H1 (cell line): Measurements from ENCODE around the gene CALML5. TPM values are rescaled to one million over a fixed set of nuclear protein-coding genes. Genes with fewer than 3 reads are reported as not detected.

ENCODE experiments used
- TBP ChIP-seq: IDR thresholded peaks from 2 replicates; pipeline ENCODE4 v1.6.1; 2011; ENCODE audit warnings: low read depth, low read length, improper control_type of control experiment
- polyA plus RNA-seq, 7 experiments: library from polyadenylated mRNA; depleted of rRNA in 3 of 7; stranded (reverse) in 5 of 7; unstranded in 2 of 7; fragments of >200 nt in 5 of 7; fragments of 200-250 nt in 2 of 7; gene quantifications; 1 replicate in 5 of 7; 2 replicates in 1 of 7; 4 replicates in 1 of 7; pipeline versions ENCODE4 v1.2.1 to v1.2.3, GENCODE V29; 2011 to 2013; ENCODE audit warnings: missing spikeins in 2 of 7, mixed read lengths in 2 of 7
- total RNA-seq: library from RNA; stranded (reverse); fragmentation: NEBNext Ultra II Directional; extraction: Animal tissue kit (Norgen Biotek cat#: 25700); gene quantifications from 2 replicates; pipeline ENCODE4 v1.2.1, GENCODE V29; 2021

Gene CALML5
- total and polyA plus RNA-seq, 2 of the 8 experiments (the other 6 are each of a cell fraction or from before 2014, with no cell fraction given): not detected

DNA sequence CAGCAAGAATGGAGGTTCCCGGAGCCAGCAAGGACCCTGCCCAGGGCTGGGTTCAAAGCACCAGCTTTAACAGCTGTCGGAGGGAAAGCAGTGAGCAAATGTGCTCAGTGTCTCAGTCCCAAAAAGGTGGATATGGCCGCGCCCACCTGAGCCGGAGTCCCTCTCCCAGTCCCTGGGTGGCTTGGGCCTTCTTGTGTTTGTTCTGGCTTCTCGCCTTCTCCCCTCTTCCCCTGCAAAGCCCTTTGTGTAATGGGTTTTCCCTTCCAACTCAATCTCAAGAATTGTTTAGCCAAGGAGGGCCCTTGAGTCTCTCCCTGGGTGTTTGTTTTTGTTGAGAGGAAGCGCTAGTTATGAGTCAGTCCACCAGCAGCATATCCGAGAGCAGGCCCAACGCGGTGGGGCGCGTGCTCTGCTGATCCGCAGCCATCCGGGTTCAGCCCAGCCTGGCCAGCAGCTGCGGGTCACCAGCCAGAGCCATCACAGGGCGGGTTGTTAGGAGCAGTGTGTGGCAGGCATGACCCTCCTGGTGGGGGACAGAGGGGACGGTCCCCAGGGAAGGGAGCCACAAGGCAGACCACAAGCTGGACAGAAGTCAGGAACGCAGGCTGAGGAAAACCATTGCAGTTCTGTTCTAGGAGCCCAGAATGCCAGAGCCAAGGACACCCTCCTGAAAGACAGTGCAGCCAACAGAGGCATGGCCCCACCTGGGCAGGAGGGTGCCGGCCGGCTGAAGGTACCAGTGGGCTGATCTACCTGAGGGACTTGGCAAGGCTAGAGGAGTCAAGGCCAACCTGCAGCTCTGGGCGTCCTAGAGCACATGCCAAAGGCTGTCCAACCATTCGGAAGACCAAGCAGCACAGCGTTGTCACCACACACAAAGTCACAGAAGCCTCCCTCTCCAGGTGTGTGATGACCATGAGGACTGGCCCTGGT is 46.7 kb upstream of the CALML5 start (continued):
- TF ChIP-seq TBP: no peak
